ENCODE data around the gene HMCN2. TPM values are rescaled to one million over a fixed set of nuclear protein-coding genes. Genes with fewer than 3 reads are reported as not detected.

The HMCN2 gene
- total and polyA plus RNA-seq, 4 donors = 0.25 to 14.8 (median 4.6) TPM

DNA sequence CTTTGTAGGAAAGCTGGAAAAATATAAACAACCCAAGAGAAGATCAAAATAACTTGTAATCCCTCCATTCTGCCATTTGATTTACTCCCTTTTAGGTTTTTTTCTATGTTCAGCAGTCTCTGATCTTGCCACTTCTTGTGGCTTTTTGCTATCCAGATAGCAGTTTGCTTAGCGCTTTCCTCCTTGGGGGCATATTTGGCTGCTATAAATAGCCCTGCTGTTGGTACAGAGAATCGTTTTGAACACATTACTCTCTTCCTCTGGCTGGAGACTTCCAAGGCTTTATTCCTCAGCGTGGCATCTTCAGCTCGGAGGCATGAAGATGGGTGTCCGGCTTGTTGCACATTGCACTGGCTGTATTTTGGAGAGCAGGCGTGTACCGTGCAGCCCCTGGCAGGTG lies 38.6 kb downstream of the HMCN2 start:
- Histone ChIP-seq H3K4me1 (ENCODE audit: control insufficient read depth in 1 of 2, insufficient read depth in 2 of 2, low read length in 2 of 2) (no peaks in the 10 kb centered on the region), H3K27ac (ENCODE audit: low read depth in 1 of 2, low read length in 2 of 2) (no peak overlapping the region), H3K27me3 (ENCODE audit: control insufficient read depth in 1 of 2, insufficient read depth in 2 of 2, low read length in 1 of 2) (no peaks in the 10 kb centered on the region), H3K4me3 (ENCODE audit: low read length in 2 of 2) (no peak overlapping the region), H3K9me3 (ENCODE audit: control insufficient read depth, low read length) (no peaks in the 10 kb centered on the region), H3K36me3 (ENCODE audit: control insufficient read depth in 1 of 2, insufficient read depth in 2 of 2, low read length in 1 of 2) (no peaks in the 10 kb centered on the region)
- no peak for DNase-seq
- no peak for ATAC-seq (ENCODE audit: low FRiP score)
- WGBS, 2 donors = 32 to 37% methylated on average over 7 of the region's 7 CpGs
- intact Hi-C loops (cut with DNase I) = no loop called here

- H3K9me3 ChIP-seq (ENCODE audit: control insufficient read depth, low read length) = no peaks in the 10 kb centered on the region
- intact Hi-C loops (cut with DNase I) = no loop called here
- DNase-seq (peak in 1 of 2 donors; percentile 50), ATAC-seq (ENCODE audit: low FRiP score) (no peak)
- H3K36me3 ChIP-seq (ENCODE audit: control insufficient read depth in 1 of 2, insufficient read depth in 2 of 2, low read length in 1 of 2) = no peaks in the 10 kb centered on the region
- 77 to 78% methylated on average over 19 of the region's 19 CpGs for WGBS, 2 donors
- no peaks in the 10 kb centered on the region for H3K4me1 ChIP-seq (ENCODE audit: control insufficient read depth in 1 of 2, insufficient read depth in 2 of 2, low read length in 2 of 2)
- H3K4me3 ChIP-seq (ENCODE audit: low read length in 2 of 2) = no peak overlapping the region
- H3K27ac ChIP-seq (ENCODE audit: low read depth in 1 of 2, low read length in 2 of 2) = no peak overlapping the region
- no peaks in the 10 kb centered on the region for H3K27me3 ChIP-seq (ENCODE audit: control insufficient read depth in 1 of 2, insufficient read depth in 2 of 2, low read length in 1 of 2)
These were observed 39.1 kb downstream of the HMCN2 start for GRCh38 chr9:130304643-130305042.

- no peaks in the 10 kb centered on the region for H3K36me3 ChIP-seq (ENCODE audit: control insufficient read depth in 1 of 2, insufficient read depth in 2 of 2, low read length in 1 of 2)
- H3K9me3 ChIP-seq (ENCODE audit: control insufficient read depth, low read length) = no peaks in the 10 kb centered on the region
- H3K4me3 ChIP-seq (ENCODE audit: low read length in 2 of 2) = no peak overlapping the region
- no peaks in the 10 kb centered on the region for H3K27me3 ChIP-seq (ENCODE audit: control insufficient read depth in 1 of 2, insufficient read depth in 2 of 2, low read length in 1 of 2)
- peak in 1 of 2 donors; percentile 66 for DNase-seq
- WGBS, 2 donors = 56 to 64% methylated on average over 4 of the region's 4 CpGs
- intact Hi-C loops (cut with DNase I) = no loop called here
- H3K4me1 ChIP-seq (ENCODE audit: control insufficient read depth in 1 of 2, insufficient read depth in 2 of 2, low read length in 2 of 2) = no peaks in the 10 kb centered on the region
- H3K27ac ChIP-seq (ENCODE audit: low read depth in 1 of 2, low read length in 2 of 2) = no peak overlapping the region
- no peak for ATAC-seq (ENCODE audit: low FRiP score)
These were observed 39.8 kb downstream of the HMCN2 start for GRCh38 chr9:130305381-130305780.

GRCh38 chr9:130306823-130307666 lies 41.5 kb downstream of the HMCN2 start:
- Histone ChIP-seq H3K27me3 (ENCODE audit: control insufficient read depth in 1 of 2, insufficient read depth in 2 of 2, low read length in 1 of 2) (no peaks in the 10 kb centered on the region), H3K27ac (ENCODE audit: low read depth in 1 of 2, low read length in 2 of 2) (no peak overlapping the region), H3K9me3 (ENCODE audit: control insufficient read depth, low read length) (no peaks in the 10 kb centered on the region), H3K4me3 (ENCODE audit: low read length in 2 of 2) (no peak overlapping the region), H3K4me1 (ENCODE audit: control insufficient read depth in 1 of 2, insufficient read depth in 2 of 2, low read length in 2 of 2) (no peaks in the 10 kb centered on the region), H3K36me3 (ENCODE audit: control insufficient read depth in 1 of 2, insufficient read depth in 2 of 2, low read length in 1 of 2) (no peaks in the 10 kb centered on the region)
- ATAC-seq (ENCODE audit: low FRiP score) = no peak
- intact Hi-C loops (cut with DNase I) = no loop called here
- DNase-seq = no peak
- WGBS, 2 donors = 83 to 88% methylated on average over 21 of the region's 21 CpGs

DNA sequence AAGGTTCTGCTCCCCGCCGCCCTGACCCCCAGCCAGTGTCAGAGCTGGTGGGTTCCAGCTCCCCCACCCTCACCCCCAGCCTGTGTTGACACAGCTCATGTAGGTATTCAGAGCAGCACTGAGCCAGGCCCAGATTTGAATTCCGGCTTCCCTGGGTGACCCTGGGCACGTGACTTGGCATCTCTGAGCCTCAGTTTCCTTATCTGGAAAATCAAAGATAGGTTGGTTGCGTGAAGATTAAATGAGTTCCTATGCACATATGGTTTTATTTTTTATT lies 42.0 kb downstream of the HMCN2 start:
- WGBS, 2 donors = 92 to 95% methylated on average over 5 of the region's 5 CpGs
- no peak overlapping the region for H3K4me3 ChIP-seq (ENCODE audit: low read length in 2 of 2)
- no peak for ATAC-seq (ENCODE audit: low FRiP score)
- intact Hi-C loops (cut with DNase I) = no loop called here
- no peak overlapping the region for H3K27ac ChIP-seq (ENCODE audit: low read depth in 1 of 2, low read length in 2 of 2)
- no peaks in the 10 kb centered on the region for H3K27me3 ChIP-seq (ENCODE audit: control insufficient read depth in 1 of 2, insufficient read depth in 2 of 2, low read length in 1 of 2)
- no peaks in the 10 kb centered on the region for H3K9me3 ChIP-seq (ENCODE audit: control insufficient read depth, low read length)
- H3K4me1 ChIP-seq (ENCODE audit: control insufficient read depth in 1 of 2, insufficient read depth in 2 of 2, low read length in 2 of 2) = no peaks in the 10 kb centered on the region
- H3K36me3 ChIP-seq (ENCODE audit: control insufficient read depth in 1 of 2, insufficient read depth in 2 of 2, low read length in 1 of 2) = no peaks in the 10 kb centered on the region
- peak in 1 of 2 donors; percentile 29 for DNase-seq

DNA sequence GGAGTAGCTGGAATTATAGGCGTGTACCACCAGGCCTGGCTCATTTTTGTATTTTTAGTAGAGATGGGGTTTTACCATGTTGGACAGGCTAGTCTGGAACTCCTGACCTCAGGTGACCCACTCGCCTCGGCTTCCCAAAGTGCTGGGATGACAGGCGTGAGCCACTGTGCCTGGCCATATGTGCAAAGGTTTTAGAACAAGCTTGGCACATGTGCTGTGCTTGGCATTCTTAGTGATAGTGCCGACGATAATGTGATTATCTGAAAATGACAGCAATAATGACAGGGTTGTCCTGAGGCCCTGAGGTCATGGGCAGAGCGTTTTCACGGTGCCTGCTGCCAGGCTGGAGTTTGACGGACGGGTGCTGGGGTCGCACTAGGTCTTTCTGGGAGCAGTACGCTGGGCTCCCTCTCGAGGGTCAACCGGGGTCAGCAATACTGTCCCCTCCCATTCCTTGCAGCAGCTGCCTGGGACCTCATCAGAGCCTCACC lies 42.6 kb downstream of the HMCN2 start:
- intact Hi-C loops (cut with DNase I) = no loop called here
- Histone ChIP-seq H3K27me3 (ENCODE audit: control insufficient read depth in 1 of 2, insufficient read depth in 2 of 2, low read length in 1 of 2) (no peaks in the 10 kb centered on the region), H3K4me3 (ENCODE audit: low read length in 2 of 2) (no peak overlapping the region), H3K4me1 (ENCODE audit: control insufficient read depth in 1 of 2, insufficient read depth in 2 of 2, low read length in 2 of 2) (no peaks in the 10 kb centered on the region), H3K36me3 (ENCODE audit: control insufficient read depth in 1 of 2, insufficient read depth in 2 of 2, low read length in 1 of 2) (no peaks in the 10 kb centered on the region), H3K9me3 (ENCODE audit: control insufficient read depth, low read length) (no peaks in the 10 kb centered on the region), H3K27ac (ENCODE audit: low read depth in 1 of 2, low read length in 2 of 2) (no peak overlapping the region)
- 61 to 63% methylated on average over 14 of the region's 14 CpGs for WGBS, 2 donors
- DNase-seq (peak in 1 of 2 donors; percentile 17), ATAC-seq (ENCODE audit: low FRiP score) (no peak)

GRCh38 chr9:130309689-130310455 lies 44.3 kb downstream of the HMCN2 start:
- Histone ChIP-seq H3K9me3 (ENCODE audit: control insufficient read depth, low read length) (no peaks in the 10 kb centered on the region), H3K27me3 (ENCODE audit: control insufficient read depth in 1 of 2, insufficient read depth in 2 of 2, low read length in 1 of 2) (no peaks in the 10 kb centered on the region), H3K4me3 (ENCODE audit: low read length in 2 of 2) (no peak overlapping the region), H3K36me3 (ENCODE audit: control insufficient read depth in 1 of 2, insufficient read depth in 2 of 2, low read length in 1 of 2) (no peaks in the 10 kb centered on the region), H3K27ac (ENCODE audit: low read depth in 1 of 2, low read length in 2 of 2) (no peak overlapping the region), H3K4me1 (ENCODE audit: control insufficient read depth in 1 of 2, insufficient read depth in 2 of 2, low read length in 2 of 2) (no peaks in the 10 kb centered on the region)
- DNase-seq (peak in 1 of 2 donors; percentile 28), ATAC-seq (ENCODE audit: low FRiP score) (no peak)
- 90 to 96% methylated on average over 13 of the region's 13 CpGs for WGBS, 2 donors
- intact Hi-C loops (cut with DNase I) = no loop called here

DNA sequence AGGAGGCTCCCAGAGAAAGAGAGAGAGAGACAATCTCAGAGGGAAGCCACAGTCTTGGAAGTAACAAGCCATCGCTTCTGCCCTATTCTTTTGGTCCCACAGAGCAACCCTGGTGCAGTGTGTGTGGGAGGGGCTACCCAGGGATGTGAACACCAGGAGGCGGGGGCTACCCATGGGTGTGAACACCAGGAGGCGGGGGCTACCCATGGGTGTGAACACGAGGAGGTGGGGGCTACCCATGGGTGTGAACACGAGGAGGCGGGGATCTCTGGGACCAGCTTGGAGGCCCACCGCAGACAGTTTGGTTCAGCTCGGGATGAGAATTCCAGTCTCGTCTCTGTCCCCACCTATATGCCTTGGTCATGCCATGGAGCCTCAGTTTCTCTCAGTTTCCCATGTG lies 44.9 kb downstream of the HMCN2 start:
- intact Hi-C loops (cut with DNase I) = no loop called here
- H3K4me3 ChIP-seq (ENCODE audit: low read length in 2 of 2) = no peak overlapping the region
- no peaks in the 10 kb centered on the region for H3K27me3 ChIP-seq (ENCODE audit: control insufficient read depth in 1 of 2, insufficient read depth in 2 of 2, low read length in 1 of 2)
- no peak overlapping the region for H3K27ac ChIP-seq (ENCODE audit: low read depth in 1 of 2, low read length in 2 of 2)
- DNase-seq (peak in 1 of 2 donors; percentile 30), ATAC-seq (ENCODE audit: low FRiP score) (no peak)
- no peaks in the 10 kb centered on the region for H3K4me1 ChIP-seq (ENCODE audit: control insufficient read depth in 1 of 2, insufficient read depth in 2 of 2, low read length in 2 of 2)
- 92 to 94% methylated on average over 9 of the region's 9 CpGs for WGBS, 2 donors
- no peaks in the 10 kb centered on the region for H3K9me3 ChIP-seq (ENCODE audit: control insufficient read depth, low read length)
- no peaks in the 10 kb centered on the region for H3K36me3 ChIP-seq (ENCODE audit: control insufficient read depth in 1 of 2, insufficient read depth in 2 of 2, low read length in 1 of 2)

- no peak overlapping the region for H3K4me3 ChIP-seq (ENCODE audit: low read length in 2 of 2)
- ATAC-seq (ENCODE audit: low FRiP score) (no peak), DNase-seq (peak in 1 of 2 donors; percentile 32)
- no peaks in the 10 kb centered on the region for H3K4me1 ChIP-seq (ENCODE audit: control insufficient read depth in 1 of 2, insufficient read depth in 2 of 2, low read length in 2 of 2)
- H3K36me3 ChIP-seq (ENCODE audit: control insufficient read depth in 1 of 2, insufficient read depth in 2 of 2, low read length in 1 of 2) = no peaks in the 10 kb centered on the region
- WGBS, 2 donors = 74 to 76% methylated on average over 10 of the region's 10 CpGs
- no peaks in the 10 kb centered on the region for H3K9me3 ChIP-seq (ENCODE audit: control insufficient read depth, low read length)
- no peaks in the 10 kb centered on the region for H3K27me3 ChIP-seq (ENCODE audit: control insufficient read depth in 1 of 2, insufficient read depth in 2 of 2, low read length in 1 of 2)
- H3K27ac ChIP-seq (ENCODE audit: low read depth in 1 of 2, low read length in 2 of 2) = no peak overlapping the region
- intact Hi-C loops (cut with DNase I) = no loop called here
These were observed 45.4 kb downstream of the HMCN2 start for GRCh38 chr9:130311003-130311402.

All from aorta (tissue), 5 donors.